GM12891 (cell line): ENCODE measurements around the gene DOCK10.
A peak's percentile ranks its signal among the peaks of the same experiment; 100 is the strongest.

Experiments used
- DNase-seq: peaks from one replicate; pipeline ENCODE4 v3.0.0; 2011; ENCODE audit warnings: low spot score; ENCODE audit not compliant: insufficient read length
- FAIRE-seq: peaks from 2 replicates; lab custom pipeline; 2011; peaks lifted over from hg19 to GRCh38; lab: Jason Lieb, UNC
- PAX5 ChIP-seq: IDR thresholded peaks from 2 replicates; pipeline ENCODE4 v1.6.1; 2011; ENCODE audit warnings: low read length, moderate library complexity, mild to moderate bottlenecking; ENCODE audit not compliant: insufficient read depth, severe bottlenecking
- POLR2A ChIP-seq: IDR thresholded peaks from 2 replicates; pipeline ENCODE4 v1.6.1; 2011; ENCODE audit warnings: low read depth, low read length, control low read depth
- POLR2AphosphoS5 ChIP-seq: IDR thresholded peaks from 2 replicates; pipeline ENCODE4 v1.6.1; 2011; ENCODE audit warnings: low read depth, low read length, control low read depth
- POU2F2 ChIP-seq: IDR thresholded peaks from 2 replicates; pipeline ENCODE4 v1.6.1; 2011; ENCODE audit warnings: low read depth, mild to moderate bottlenecking, control low read depth, low read length, moderate library complexity
- SPI1 ChIP-seq: IDR thresholded peaks from 2 replicates; pipeline ENCODE4 v1.6.1; 2011; ENCODE audit warnings: low read depth, low read length, control low read depth
- TAF1 ChIP-seq: IDR thresholded peaks from 2 replicates; pipeline ENCODE4 v1.6.1; 2011; ENCODE audit warnings: low read depth, low read length, control low read depth

Gene DOCK10

GRCh38 chr2:225032246-225032645, 10.0 kb downstream of the DOCK10 start:
- DNase-seq, result no peak
- no peak for TF ChIP-seq POU2F2
- no peak for TF ChIP-seq POLR2A
- no peak for TF ChIP-seq PAX5
- TF ChIP-seq TAF1, result no peak
- no peak for TF ChIP-seq SPI1
- FAIRE-seq, result no peak

GRCh38 chr2:225031599-225031998, 10.7 kb downstream of the DOCK10 start:
- no peak for TF ChIP-seq POLR2A
- no peak for TF ChIP-seq PAX5
- TF ChIP-seq SPI1, result peak; percentile 58
- TF ChIP-seq POLR2AphosphoS5, result no peak
- no peak for TF ChIP-seq TAF1
- DNase-seq (no peak), FAIRE-seq (peak; percentile 60)

- DNase-seq (no peak), FAIRE-seq (peak; percentile 5)
- no peak for TF ChIP-seq POLR2A
- no peak for TF ChIP-seq SPI1
- TF ChIP-seq PAX5, result no peak
- no peak for TF ChIP-seq TAF1
- no peak for TF ChIP-seq POU2F2
- TF ChIP-seq POLR2AphosphoS5, result no peak
Observed at GRCh38 chr2:225030893-225031292, 11.4 kb downstream of the DOCK10 start.

- TF ChIP-seq SPI1 (no peak), POLR2A (no peak), PAX5 (no peak), TAF1 (no peak), POLR2AphosphoS5 (no peak), POU2F2 (no peak)
- DNase-seq, result no peak
- FAIRE-seq, result peak; percentile 52
Observed at GRCh38 chr2:225030203-225030602, 12.1 kb downstream of the DOCK10 start.

GRCh38 chr2:225028572-225028971, 13.7 kb downstream of the DOCK10 start:
- DNase-seq (no peak), FAIRE-seq (peak; percentile 47)
- no peak for TF ChIP-seq TAF1
- no peak for TF ChIP-seq POU2F2
- no peak for TF ChIP-seq POLR2A
- TF ChIP-seq POLR2AphosphoS5, result no peak
- no peak for TF ChIP-seq PAX5
- no peak for TF ChIP-seq SPI1

- FAIRE-seq, result peak; percentile 61
- TF ChIP-seq POLR2AphosphoS5 (no peak), POU2F2 (no peak), PAX5 (no peak), TAF1 (no peak), POLR2A (no peak), SPI1 (peak; percentile 61)
- no peak for DNase-seq
Observed at GRCh38 chr2:225027061-225027762, 15.1 kb downstream of the DOCK10 start.

- FAIRE-seq (peak; percentile 76), DNase-seq (no peak)
Observed at GRCh38 chr2:225025917-225026571, 16.2 kb downstream of the DOCK10 start.

GRCh38 chr2:225022188-225022587, 20.1 kb downstream of the DOCK10 start:
- TF ChIP-seq POLR2AphosphoS5 (no peak), SPI1 (no peak), PAX5 (no peak), POU2F2 (no peak), TAF1 (no peak), POLR2A (no peak)
- FAIRE-seq (no peak), DNase-seq (no peak)

More at GRCh38 chr2:225025917-225026571, 16.2 kb downstream of the DOCK10 start:
- TF ChIP-seq TAF1 (no peak), POU2F2 (no peak), POLR2AphosphoS5 (no peak), POLR2A (no peak), SPI1 (peak; percentile 62)

GRCh38 chr2:225020168-225020849, 22.0 kb downstream of the DOCK10 start:
- DNase-seq (no peak), FAIRE-seq (peak; percentile 41)
- TF ChIP-seq TAF1 (no peak), SPI1 (no peak), POLR2A (no peak), POU2F2 (no peak), PAX5 (no peak), POLR2AphosphoS5 (no peak)

- TF ChIP-seq POLR2AphosphoS5, result no peak
- TF ChIP-seq POU2F2, result no peak
- no peak for TF ChIP-seq PAX5
- TF ChIP-seq TAF1, result no peak
- DNase-seq (no peak), FAIRE-seq (no peak)
Observed at GRCh38 chr2:225019105-225019504, 23.2 kb downstream of the DOCK10 start.
